ENCODE data around the gene ZDHHC11B.
"Not testable (repeated sequence)": the region's sequence is repeated elsewhere in the genome, so short reads cannot be mapped to it uniquely, and the experiment has no call there.

DNA sequence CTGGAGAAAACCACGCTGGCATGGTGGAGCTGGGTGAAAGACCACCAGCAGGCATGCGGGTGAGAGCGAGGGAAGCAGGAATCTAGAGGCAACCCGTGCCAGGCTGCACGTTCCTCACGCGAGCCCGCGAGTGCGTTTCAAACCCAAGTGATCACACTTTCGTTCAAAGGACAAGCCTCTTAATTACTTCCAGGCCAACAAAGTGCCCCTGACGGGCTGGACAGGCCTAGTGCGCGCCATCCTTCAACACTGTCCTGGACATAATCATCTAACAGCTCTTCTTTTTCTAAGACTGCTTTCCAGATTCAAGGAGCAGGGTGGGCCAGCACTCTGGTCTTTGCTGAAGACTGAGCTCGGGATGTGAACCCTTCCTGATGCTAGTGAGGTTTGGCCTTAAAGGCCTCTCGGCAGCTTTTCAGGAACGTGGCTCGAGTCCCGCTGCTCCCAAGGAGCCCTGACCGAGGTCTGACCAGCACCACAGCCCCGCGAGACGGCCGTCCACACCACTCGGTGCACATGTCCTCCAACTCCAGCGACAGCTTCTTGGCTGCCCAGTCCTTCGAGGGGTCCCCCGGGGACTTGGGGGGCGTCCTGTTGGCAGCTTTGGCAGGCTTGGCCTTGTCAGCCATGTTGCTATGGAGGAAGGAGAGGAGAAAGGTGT, 14.9 kb downstream of the ZDHHC11B start:
- TF ChIP-seq, protein P1, sequence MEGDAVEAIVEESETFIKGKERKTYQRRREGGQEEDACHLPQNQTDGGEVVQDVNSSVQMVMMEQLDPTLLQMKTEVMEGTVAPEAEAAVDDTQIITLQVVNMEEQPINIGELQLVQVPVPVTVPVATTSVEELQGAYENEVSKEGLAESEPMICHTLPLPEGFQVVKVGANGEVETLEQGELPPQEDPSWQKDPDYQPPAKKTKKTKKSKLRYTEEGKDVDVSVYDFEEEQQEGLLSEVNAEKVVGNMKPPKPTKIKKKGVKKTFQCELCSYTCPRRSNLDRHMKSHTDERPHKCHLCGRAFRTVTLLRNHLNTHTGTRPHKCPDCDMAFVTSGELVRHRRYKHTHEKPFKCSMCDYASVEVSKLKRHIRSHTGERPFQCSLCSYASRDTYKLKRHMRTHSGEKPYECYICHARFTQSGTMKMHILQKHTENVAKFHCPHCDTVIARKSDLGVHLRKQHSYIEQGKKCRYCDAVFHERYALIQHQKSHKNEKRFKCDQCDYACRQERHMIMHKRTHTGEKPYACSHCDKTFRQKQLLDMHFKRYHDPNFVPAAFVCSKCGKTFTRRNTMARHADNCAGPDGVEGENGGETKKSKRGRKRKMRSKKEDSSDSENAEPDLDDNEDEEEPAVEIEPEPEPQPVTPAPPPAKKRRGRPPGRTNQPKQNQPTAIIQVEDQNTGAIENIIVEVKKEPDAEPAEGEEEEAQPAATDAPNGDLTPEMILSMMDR (IDR thresholded peaks at IDR 0.05) = not testable (repeated sequence)
- not testable (repeated sequence) for TF ChIP-seq POLR2A (IDR thresholded peaks at IDR 0.05)
